Mesenchymal stem cell (in vitro differentiated cells and primary cell): Measurements from ENCODE around the gene ZSWIM4.
A peak's percentile ranks its signal among the peaks of the same experiment; 100 is the strongest.
"Not testable (repeated sequence)": the region's sequence is repeated elsewhere in the genome, so short reads cannot be mapped to it uniquely, and the experiment has no call there.

Experiments
- DNase-seq: peaks from one replicate; pipeline ENCODE4 v3.0.0-alpha.2; 2013
- H2AFZ ChIP-seq: one replicate; pipeline ENCODE4 v1.6.1; 2013; ENCODE audit warnings: low read depth, mild to moderate bottlenecking, control low read depth, inconsistent platforms, low read length, moderate library complexity
- H2AK5ac ChIP-seq: 2 replicates; pipeline ENCODE4 v1.6.1; 2013; ENCODE audit warnings: low read length, moderate library complexity, mild to moderate bottlenecking, inconsistent platforms; ENCODE audit not compliant: severe bottlenecking
- H2BK120ac ChIP-seq: one replicate; pipeline ENCODE4 v1.6.1; 2013; ENCODE audit warnings: low read depth, mild to moderate bottlenecking, inconsistent platforms, low read length, moderate library complexity
- H2BK12ac ChIP-seq, 2 experiments: one replicate each; pipeline ENCODE4 v1.6.1; 2013; ENCODE audit warnings: inconsistent platforms in 2 of 2, low read length in 2 of 2, mild to moderate bottlenecking in 2 of 2, moderate library complexity in 2 of 2, control low read depth in 1 of 2
- H2BK15ac ChIP-seq: one replicate; pipeline ENCODE4 v1.6.1; 2013; ENCODE audit warnings: mild to moderate bottlenecking, low read depth, inconsistent platforms; ENCODE audit not compliant: poor library complexity, severe bottlenecking
- H2BK5ac ChIP-seq: 2 replicates; pipeline ENCODE4 v1.6.1; 2013; ENCODE audit warnings: low read depth, mild to moderate bottlenecking, low read length, control low read depth, inconsistent platforms; ENCODE audit not compliant: poor library complexity, severe bottlenecking
- H3K14ac ChIP-seq, 2 experiments: one replicate each; pipeline ENCODE4 v1.6.1; 2013; ENCODE audit warnings: inconsistent platforms in 2 of 2, low read length in 2 of 2, control low read depth in 1 of 2, mild to moderate bottlenecking in 1 of 2, moderate library complexity in 1 of 2
- H3K18ac ChIP-seq, 2 experiments: one replicate each; pipeline ENCODE4 v1.6.1; 2013; ENCODE audit warnings: inconsistent platforms in 2 of 2, low read length in 2 of 2, control low read depth in 1 of 2, low read depth in 1 of 2, mild to moderate bottlenecking in 1 of 2
- H3K23ac ChIP-seq, 2 experiments: one replicate each; pipeline ENCODE4 v1.6.1; 2013; ENCODE audit warnings: inconsistent platforms in 2 of 2, low read length in 2 of 2, mild to moderate bottlenecking in 2 of 2, moderate library complexity in 2 of 2, control low read depth in 1 of 2
- H3K27ac ChIP-seq: 2 replicates; pipeline ENCODE4 v1.5.1; 2013; ENCODE audit warnings: mild to moderate bottlenecking, moderate library complexity, low read length, control low read depth, inconsistent platforms; ENCODE audit not compliant: poor library complexity, severe bottlenecking
- H3K27me3 ChIP-seq, 2 experiments: 2 replicates each; pipeline versions ENCODE4 v1.6.1 to v1.7.0; 2013; ENCODE audit warnings: low read length in 2 of 2, mild to moderate bottlenecking in 2 of 2, moderate library complexity in 2 of 2, control low read depth in 1 of 2, inconsistent platforms in 1 of 2; ENCODE audit not compliant: control insufficient read depth in 1 of 2, insufficient read depth in 1 of 2
- H3K36me3 ChIP-seq, 2 experiments: 2 replicates each; pipeline versions ENCODE4 v1.6.1 to v1.7.0; 2013; ENCODE audit warnings: low read length in 2 of 2, control low read depth in 1 of 2, inconsistent platforms in 1 of 2, low read depth in 1 of 2, mild to moderate bottlenecking in 1 of 2; ENCODE audit not compliant: insufficient read depth in 2 of 2, control insufficient read depth in 1 of 2
- H3K4ac ChIP-seq, 2 experiments: one replicate each; pipeline ENCODE4 v1.6.1; 2013; ENCODE audit warnings: inconsistent platforms in 2 of 2, low read length in 2 of 2, mild to moderate bottlenecking in 2 of 2, moderate library complexity in 2 of 2, control low read depth in 1 of 2, low read depth in 1 of 2
- H3K4me1 ChIP-seq: 2 replicates; pipeline ENCODE4 v1.6.1; 2013; ENCODE audit warnings: low read depth, low read length, control low read depth; ENCODE audit not compliant: control insufficient read depth, insufficient read depth
- H3K4me2 ChIP-seq: 2 replicates; pipeline ENCODE4 v1.6.1; 2013; ENCODE audit warnings: low read length, mild to moderate bottlenecking, inconsistent platforms; ENCODE audit not compliant: poor library complexity, severe bottlenecking
- H3K4me3 ChIP-seq, 2 experiments: 2 replicates each; pipeline versions ENCODE4 v1.5.1 to v1.7.0; 2013; ENCODE audit warnings: low read length in 2 of 2, mild to moderate bottlenecking in 2 of 2, control low read depth in 1 of 2, low read depth in 1 of 2; ENCODE audit not compliant: insufficient read depth in 1 of 2
- H3K79me1 ChIP-seq: replicated peaks from 2 replicates; pipeline ENCODE4 v1.6.1; 2013; ENCODE audit warnings: mild to moderate bottlenecking, control low read depth, low read length, inconsistent platforms; ENCODE audit not compliant: poor library complexity, severe bottlenecking
- H3K9ac ChIP-seq: 2 replicates; pipeline ENCODE4 v1.7.0; 2013; ENCODE audit warnings: mild to moderate bottlenecking, low read length, moderate library complexity
- H3K9me3 ChIP-seq: 2 replicates; pipeline ENCODE4 v1.7.0; 2013; ENCODE audit warnings: mild to moderate bottlenecking, low read length; ENCODE audit not compliant: control insufficient read depth
- H4K8ac ChIP-seq: one replicate; pipeline ENCODE4 v1.6.1; 2013; ENCODE audit warnings: inconsistent platforms, mild to moderate bottlenecking, low read length, moderate library complexity
- H4K91ac ChIP-seq: one replicate; pipeline ENCODE4 v1.6.1; 2013; ENCODE audit warnings: mild to moderate bottlenecking, low read length, inconsistent platforms
- WGBS: methylation state at CpG from one replicate; pipeline ENCODE4 v1.1.7; 2013; ENCODE audit warnings: mixed read lengths; 5-methylcytosine and 5-hydroxymethylcytosine counted together

ZSWIM4 gene

DNA sequence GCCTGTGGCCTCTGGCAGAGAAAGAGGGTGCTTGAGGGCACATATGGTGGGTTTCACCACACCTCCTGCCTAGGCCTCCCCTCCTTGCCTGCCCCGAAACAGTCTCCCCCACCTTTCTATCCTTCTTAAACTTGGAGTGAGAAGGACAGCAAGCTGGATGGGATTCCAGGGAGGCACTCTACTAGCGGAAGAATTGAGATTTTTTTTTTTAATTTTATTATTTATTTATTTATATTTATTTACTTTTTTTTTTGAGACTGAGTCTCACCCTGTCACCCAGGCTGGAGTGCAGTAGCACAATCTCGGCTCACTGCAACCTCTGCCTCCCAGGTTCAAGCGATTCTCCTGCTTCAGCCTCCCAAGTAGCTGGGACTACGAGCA is 56.5 kb downstream of the ZSWIM4 start:
- not testable (repeated sequence) for H3K14ac ChIP-seq, H3K36me3 ChIP-seq, H3K27me3 ChIP-seq, H3K4me2 ChIP-seq, H3K9me3 ChIP-seq, H3K23ac ChIP-seq, H2BK15ac ChIP-seq, DNase-seq, H3K79me1 ChIP-seq
- peak overlapping the region; percentile 100 for H2BK5ac ChIP-seq
- peak overlapping the region; percentile 87 for H4K91ac ChIP-seq
- H3K4me1 ChIP-seq: peaks cover 44% of the 10 kb centered on the region
- peak overlapping the region; percentile 98 to 99 for H3K18ac ChIP-seq
- H3K4me3 ChIP-seq: peak overlapping the region in 1 of 2 experiments; percentile 47
- H2BK12ac ChIP-seq: peak overlapping the region; percentile 75 to 100
- peak overlapping the region; percentile 99 for H3K9ac ChIP-seq
- peak overlapping the region; percentile 92 for H2AK5ac ChIP-seq
- H3K4ac ChIP-seq: peak overlapping the region; percentile 39 to 99
- H4K8ac ChIP-seq: peak overlapping the region; percentile 99
- peak overlapping the region; percentile 90 for H2BK120ac ChIP-seq
- 81% methylated on average over 3 of the region's 5 CpGs for WGBS
- peak overlapping the region; percentile 97 for H3K27ac ChIP-seq
- H2AFZ ChIP-seq: peak overlapping the region; percentile 36

DNA sequence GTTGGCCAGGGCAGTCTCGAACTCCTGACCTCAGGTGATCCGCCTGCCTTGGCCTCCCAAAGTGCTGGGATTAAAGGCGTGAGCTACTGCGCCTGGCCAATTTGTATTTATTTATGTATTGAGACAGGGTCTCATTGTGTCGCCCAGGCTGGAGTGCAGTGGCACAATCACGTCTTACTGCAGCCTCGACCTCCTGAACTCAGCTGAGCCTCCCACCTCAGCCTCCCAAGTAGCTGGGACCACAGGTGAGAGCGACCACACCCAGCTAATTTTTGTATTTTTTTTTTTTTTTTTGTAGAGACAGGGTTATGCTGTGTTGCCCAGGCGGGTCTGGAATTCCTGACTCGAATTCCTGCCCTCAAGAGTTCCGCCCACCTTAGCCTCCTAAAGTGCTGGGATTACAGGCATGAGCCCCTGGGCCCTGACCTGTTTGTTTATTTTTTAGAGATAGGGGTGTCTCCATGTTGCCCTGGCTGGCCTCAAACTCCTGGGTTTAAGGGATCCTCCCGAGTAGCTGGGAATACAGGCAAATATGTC is 57.0 kb downstream of the ZSWIM4 start:
- not testable (repeated sequence) for H3K36me3 ChIP-seq, H3K4me2 ChIP-seq, H3K27me3 ChIP-seq, H3K9me3 ChIP-seq, H2AFZ ChIP-seq, H3K4me3 ChIP-seq, DNase-seq, H3K23ac ChIP-seq, H3K79me1 ChIP-seq, H3K14ac ChIP-seq, H4K91ac ChIP-seq, H2BK15ac ChIP-seq
- WGBS: 74% methylated on average over 10 of the region's 12 CpGs
- peak overlapping the region; percentile 98 for H2AK5ac ChIP-seq
- H4K8ac ChIP-seq: peak overlapping the region; percentile 60
- H3K27ac ChIP-seq: peak overlapping the region; percentile 97
- peak overlapping the region; percentile 75 to 97 for H2BK12ac ChIP-seq
- peak overlapping the region; percentile 99 for H3K9ac ChIP-seq
- H3K4ac ChIP-seq: peak overlapping the region in 1 of 2 experiments; percentile 39
- H3K4me1 ChIP-seq: peaks cover 39% of the 10 kb centered on the region
- peak overlapping the region; percentile 9 for H2BK5ac ChIP-seq
- peak overlapping the region in 1 of 2 experiments; percentile 54 for H3K18ac ChIP-seq
- H2BK120ac ChIP-seq: peak overlapping the region; percentile 79

DNA sequence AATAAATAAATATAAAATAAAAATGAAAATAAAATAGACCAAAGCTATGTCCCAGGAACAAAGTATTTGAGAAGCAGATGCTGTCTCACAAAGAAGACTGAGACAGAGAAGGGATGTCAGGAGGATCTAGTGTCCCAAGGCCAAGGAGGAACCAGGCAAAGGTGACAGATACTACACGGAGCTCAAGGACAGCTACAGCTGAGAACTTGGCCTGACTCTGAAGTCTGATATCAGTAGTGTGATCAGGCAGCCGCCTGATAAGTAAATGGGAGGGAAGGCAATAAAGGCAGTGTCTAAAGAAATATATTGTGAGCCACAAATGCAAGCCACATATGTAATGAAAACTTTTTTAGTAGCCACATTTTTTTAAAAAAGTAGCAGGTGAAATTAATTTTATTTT is 61.3 kb downstream of the ZSWIM4 start:
- no peaks in the 10 kb centered on the region for H3K27me3 ChIP-seq
- H3K9me3 ChIP-seq: no peaks in the 10 kb centered on the region
- no peak overlapping the region for H2BK5ac ChIP-seq
- no peak overlapping the region for H2BK120ac ChIP-seq
- H2AFZ ChIP-seq: no peak overlapping the region
- H3K36me3 ChIP-seq: no peaks in the 10 kb centered on the region
- H3K27ac ChIP-seq: no peak overlapping the region
- peak overlapping the region; percentile 39 for H4K91ac ChIP-seq
- 66% methylated on average over 2 of the region's 2 CpGs for WGBS
- no peak overlapping the region for H3K9ac ChIP-seq
- no peak overlapping the region for H2BK15ac ChIP-seq
- H3K4ac ChIP-seq: no peak overlapping the region
- no peak overlapping the region for H3K4me2 ChIP-seq
- H3K14ac ChIP-seq: no peak overlapping the region
- no peak for DNase-seq
- peaks cover under 1% of the 10 kb centered on the region for H3K79me1 ChIP-seq
- no peak overlapping the region for H3K18ac ChIP-seq
- peak overlapping the region; percentile 44 for H2AK5ac ChIP-seq
- H3K4me3 ChIP-seq: no peak overlapping the region
- H4K8ac ChIP-seq: no peak overlapping the region
- H3K23ac ChIP-seq: no peak overlapping the region
- peak overlapping the region in 1 of 2 experiments; percentile 51 for H2BK12ac ChIP-seq
- H3K4me1 ChIP-seq: peaks cover 20% of the 10 kb centered on the region

DNA sequence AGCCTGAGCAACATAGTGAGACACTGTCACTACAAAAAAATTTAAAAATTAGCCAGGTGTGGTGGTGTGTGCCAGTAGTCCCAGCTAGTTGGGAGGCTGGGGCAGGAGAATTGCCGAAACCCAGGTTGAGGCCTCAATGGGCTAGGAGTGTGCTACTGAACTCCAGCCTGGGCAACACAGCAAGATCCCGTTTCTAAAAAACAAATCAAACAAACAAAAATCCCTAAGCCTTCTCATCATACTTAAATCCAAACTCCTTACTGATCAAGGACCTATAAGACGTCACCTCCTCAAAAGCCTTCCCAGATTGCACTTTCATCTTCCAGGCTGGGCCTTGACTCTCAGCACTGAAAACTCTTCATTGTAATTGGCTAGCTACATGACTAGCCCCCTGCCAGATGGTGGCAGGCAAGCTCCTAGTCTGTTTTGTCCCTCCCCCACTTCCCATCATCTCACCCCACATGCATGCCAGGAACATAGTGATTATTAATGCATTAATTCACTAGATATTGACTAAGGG is 64.2 kb downstream of the ZSWIM4 start:
- no peak overlapping the region for H2BK15ac ChIP-seq
- no peak overlapping the region for H3K9ac ChIP-seq
- no peak overlapping the region for H2AK5ac ChIP-seq
- H3K4me1 ChIP-seq: peaks cover 17% of the 10 kb centered on the region
- H3K27me3 ChIP-seq: no peaks in the 10 kb centered on the region
- H3K4me3 ChIP-seq: no peak overlapping the region
- peak; percentile 66 for DNase-seq
- H2BK12ac ChIP-seq: no peak overlapping the region
- H4K91ac ChIP-seq: no peak overlapping the region
- no peak overlapping the region for H3K23ac ChIP-seq
- H2AFZ ChIP-seq: no peak overlapping the region
- H4K8ac ChIP-seq: no peak overlapping the region
- H3K79me1 ChIP-seq: peaks cover 3% of the 10 kb centered on the region
- no peak overlapping the region for H2BK5ac ChIP-seq
- H3K27ac ChIP-seq: no peak overlapping the region
- H3K9me3 ChIP-seq: no peaks in the 10 kb centered on the region
- H3K4me2 ChIP-seq: no peak overlapping the region
- H3K18ac ChIP-seq: peak overlapping the region in 1 of 2 experiments; percentile 33
- no peak overlapping the region for H3K14ac ChIP-seq
- WGBS: 98% methylated on average over 3 of the region's 3 CpGs
- no peak overlapping the region for H2BK120ac ChIP-seq
- H3K36me3 ChIP-seq: no peaks in the 10 kb centered on the region
- no peak overlapping the region for H3K4ac ChIP-seq
